HG02970 (cell line): ENCODE results near the gene MGAT4A.
"Not testable (repeated sequence)": the region's sequence is repeated elsewhere in the genome, so short reads cannot be mapped to it uniquely, and the experiment has no call there.

Source experiments
- ATAC-seq: cut with Tn5 transposase; IDR thresholded peaks from one replicate; pipeline ENCODE4 v1.9.1; 2021; ENCODE audit warnings: mild to moderate bottlenecking, moderate library complexity, moderate number of reproducible peaks; ENCODE audit not compliant: unreplicated experiment, low FRiP score

Gene MGAT4A

DNA sequence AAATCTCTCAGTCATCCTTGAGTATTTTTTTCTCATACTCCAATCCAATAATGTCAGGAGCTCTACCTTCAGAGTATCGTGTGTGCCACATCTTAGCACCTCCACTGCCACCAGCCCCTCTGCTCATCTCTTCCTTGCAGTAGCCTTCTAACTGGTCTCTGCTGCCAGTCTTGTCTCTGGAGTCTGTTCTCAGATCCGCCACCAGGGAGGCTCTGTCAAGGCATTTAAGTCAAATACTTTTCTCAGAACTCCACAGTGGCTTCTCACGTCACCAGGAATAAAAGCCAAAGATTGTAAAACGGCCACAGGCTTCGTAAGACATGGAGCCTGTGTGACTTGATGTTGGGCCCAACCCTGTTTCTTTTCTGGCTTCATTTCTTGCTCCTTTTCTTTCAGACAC is 115.5 kb downstream of the MGAT4A start:
- ATAC-seq = no peak

DNA sequence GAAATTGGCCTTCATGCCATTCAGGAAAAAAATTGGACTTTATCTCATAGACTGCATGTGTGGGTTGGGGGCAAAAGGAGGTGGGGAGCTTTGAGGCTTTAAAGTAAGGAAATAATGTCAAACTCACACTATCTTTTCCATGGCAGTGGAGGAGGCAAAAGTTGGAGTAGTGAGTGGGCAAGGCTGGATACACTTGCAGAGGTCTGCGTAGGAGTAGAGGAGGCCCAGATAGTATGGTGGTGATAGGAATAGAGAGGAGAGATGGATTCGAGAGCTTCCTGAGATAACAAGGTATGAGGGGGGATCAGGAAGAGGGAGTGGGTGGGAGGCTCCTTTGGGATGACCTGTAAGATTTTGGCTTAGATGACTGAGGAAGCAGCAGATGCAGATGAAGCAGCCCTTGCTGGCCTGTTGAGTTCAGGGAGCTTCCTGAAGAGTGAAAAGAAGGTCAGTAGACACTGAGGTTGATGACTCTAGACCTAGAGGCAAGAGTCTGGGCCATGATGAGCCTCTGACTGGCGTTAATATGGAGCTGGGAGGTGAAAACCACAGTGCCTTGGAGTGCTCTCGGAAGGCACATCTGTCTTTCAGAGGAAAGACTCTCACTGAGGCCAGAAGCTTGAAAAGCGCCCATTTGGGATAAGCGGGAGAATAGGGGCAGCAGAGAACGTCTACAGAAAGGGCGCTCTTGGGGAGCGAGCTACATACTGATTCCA is 116.8 kb downstream of the MGAT4A start:
- ATAC-seq = no peak

DNA sequence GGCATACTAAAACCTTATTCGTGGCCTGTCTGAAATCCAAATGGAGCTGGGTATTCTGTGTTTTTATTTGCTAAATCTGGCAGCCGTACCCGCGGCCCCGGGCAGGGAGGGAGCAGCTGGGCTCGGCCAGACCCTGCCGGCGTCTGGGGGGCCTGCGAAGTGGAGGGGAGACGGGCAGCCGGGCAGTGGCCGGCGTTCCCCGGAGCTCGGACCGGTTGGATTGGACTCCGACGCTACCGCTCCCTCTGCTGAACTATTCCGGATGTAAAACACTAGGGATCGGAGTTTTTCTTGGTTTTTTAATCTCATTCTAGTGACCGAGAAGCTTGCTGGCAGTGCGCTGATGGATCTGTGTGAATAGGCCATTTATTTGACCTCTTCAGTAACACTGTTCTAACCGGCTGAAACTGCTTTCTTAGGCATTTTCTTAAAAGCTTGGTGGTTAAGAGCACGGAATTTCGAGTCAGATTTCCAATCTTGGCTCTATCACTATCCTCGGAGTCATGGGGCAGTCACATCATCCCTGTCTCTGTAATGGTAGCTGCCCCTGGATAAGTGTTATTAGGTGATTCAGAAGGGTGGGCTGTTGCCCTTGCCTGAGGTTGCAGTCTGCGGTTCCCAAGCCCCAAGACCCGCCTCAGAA is 121.8 kb downstream of the MGAT4A start:
- peak; percentile 19 for ATAC-seq

DNA sequence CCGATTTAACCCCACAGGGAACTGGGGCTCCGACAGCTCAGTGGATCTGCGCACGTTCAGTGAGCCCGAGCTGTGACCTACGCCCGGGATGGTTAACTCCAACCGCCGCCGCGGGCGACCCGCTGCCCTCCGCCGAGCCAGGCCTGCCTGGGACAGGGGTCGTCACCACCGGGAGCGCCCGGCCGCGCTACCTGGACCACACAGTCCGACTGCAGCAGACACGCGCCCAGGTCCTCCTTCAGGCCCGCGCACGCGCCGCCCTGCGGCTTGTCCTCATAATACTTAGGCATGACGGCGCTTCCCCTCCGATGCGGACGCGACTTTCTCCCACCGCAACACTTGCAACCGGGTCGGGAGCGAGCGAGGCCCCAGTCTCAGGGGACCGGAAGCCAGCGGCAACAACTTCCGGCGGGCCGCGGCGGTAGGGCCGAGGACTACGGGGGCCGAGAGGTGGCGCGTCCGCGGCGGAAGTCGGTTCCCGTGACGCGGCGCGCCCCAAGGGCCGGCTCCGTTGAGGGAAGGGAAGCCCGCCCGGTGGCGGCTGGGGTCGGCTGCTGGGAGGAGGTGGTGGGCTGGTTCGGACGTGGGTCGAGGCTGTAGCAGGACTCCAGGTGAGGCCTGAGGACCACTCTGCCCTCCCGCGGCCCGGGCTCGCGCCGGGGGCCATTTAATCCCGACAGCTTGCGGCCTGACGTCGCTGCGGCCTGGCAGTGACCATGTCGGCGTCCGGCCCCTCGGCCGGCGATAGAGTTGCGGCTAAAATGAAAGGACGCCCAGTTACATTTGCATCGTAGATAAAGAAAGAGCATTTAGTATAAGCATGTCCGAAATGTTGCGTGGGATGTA is 122.6 kb downstream of the MGAT4A start, which contains the start of the genes COA5 and UNC50:
TSS of gene COA5 (minus strand) at position 397 of the 846 bp plus-strand sequence. CDS start at position 290, 107 bp downstream.
TSS of gene UNC50 (plus strand) at position 474 of the 846 bp plus-strand sequence. CDS start 1,171 bp downstream, outside the sequence.
- ATAC-seq = peak; percentile 78

DNA sequence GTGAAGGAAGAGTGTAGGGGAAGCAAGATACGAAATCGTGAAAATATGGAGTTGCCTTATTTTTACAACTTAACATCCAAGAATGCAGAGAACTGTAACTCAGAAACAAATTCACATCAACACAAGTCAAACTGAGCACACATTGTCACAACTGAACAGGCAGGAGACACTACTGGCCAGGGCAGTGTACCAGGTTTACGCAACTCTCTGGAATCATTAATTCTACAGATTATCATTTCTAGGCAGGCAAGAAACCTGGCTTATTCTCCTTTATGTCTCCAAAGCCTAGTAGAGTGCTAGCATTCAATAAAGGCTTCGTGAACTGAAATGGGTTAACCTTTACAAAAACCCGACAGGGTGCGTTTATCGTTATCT is 123.2 kb downstream of the MGAT4A start:
- ATAC-seq = no peak

DNA sequence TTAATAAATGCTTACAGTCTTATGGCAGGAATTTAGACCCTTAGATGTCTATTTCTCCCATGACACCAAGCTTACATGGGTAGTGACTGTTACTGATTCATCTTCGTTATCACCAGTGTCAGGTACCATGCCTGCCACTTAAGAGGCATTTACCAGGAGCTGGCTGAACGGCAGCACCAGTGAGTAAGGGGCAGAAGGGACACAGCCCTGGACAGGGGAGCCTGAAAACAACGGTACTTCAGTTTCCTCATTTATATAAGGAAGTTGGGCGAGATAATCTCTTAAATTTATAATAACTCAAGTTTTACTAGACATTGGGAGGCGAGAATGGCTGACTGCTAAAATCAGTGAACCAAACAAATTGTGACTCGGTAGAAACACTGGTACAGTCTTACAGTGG is 123.8 kb downstream of the MGAT4A start:
- ATAC-seq = no peak

DNA sequence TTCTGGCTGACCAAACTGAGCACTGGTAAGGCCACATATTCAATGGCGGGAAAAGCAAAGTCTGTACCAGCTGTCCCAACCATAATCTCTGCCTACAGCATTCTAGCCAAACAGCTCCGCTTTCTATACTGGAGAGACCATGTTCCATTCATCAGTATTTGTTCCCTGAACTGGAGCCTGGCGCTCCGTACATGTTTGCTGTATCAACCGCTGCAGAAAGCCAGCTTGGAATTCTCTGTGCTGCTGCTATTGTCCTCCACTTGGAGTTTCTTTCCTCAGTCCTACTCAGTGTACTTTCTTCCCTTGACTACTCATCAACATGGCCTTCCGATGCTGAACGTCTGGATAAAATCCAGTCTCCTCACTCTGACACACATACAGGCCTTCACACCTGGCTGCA is 124.5 kb downstream of the MGAT4A start:
- no peak for ATAC-seq

DNA sequence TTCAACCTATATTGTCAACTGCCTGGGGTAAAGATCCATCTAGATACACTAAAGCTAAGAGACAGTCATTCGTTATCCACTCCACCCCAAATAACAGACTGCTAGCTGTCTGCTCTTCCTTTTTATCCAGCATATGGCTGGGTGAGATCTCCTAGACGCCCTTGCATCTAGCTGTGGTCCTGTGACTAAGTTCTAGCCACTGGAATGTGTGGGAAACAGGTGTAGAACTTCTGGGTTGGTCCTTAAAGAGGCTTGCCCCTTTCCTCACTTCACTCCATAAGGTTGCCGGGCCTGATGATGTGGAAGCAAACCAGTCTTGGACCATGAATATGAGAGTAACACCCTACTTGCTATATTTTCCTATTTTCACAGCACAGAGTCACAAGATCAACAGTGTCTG is 125.9 kb downstream of the MGAT4A start:
- no peak for ATAC-seq

DNA sequence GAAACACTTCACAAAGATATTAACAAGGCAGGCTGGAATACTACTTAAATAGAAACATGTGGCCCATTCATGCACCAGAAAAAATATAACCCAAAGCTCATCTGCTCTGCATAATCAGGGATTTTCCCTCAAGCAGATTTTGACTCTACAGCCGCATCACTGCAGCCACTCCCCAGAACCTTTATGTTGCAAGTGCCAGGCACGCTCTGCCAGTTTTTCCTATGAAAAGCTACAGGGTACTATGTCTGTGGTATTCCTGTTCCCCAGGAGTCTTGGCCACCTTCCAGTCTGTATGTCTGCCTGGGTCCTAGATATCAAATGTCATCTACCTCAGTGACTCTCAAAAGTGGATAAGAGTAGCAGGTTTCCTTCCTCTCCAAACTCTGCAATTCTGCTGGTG is 126.4 kb downstream of the MGAT4A start:
- ATAC-seq = no peak

DNA sequence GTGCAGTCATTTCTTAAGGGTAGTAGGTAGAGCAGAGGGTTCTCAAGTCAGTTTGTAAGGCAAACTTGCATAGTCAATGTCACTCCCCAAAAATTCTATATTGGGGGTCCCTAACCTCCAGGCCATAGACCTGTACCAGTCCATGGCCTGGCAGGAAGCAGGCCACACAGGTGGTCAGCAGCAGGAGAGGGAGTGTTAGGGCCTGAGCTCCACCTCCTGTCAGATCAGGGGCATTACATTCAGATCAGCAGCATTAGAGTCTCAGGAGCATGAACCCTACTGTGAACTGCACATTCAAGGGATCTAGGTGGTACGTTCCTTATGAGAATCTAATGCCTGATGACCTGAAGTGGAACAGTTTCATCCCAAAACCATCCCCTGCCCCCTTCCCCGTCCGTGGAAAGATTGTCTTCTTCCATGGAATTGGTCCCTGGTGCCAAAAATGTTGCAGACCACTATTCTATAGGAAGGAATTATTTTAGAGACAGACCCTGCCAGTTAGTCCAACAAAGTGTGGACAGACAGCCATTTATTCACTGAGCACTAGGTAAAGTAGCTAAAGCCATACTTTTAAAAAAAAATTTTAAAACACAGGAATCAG is 129.3 kb downstream of the MGAT4A start:
- no peak for ATAC-seq

DNA sequence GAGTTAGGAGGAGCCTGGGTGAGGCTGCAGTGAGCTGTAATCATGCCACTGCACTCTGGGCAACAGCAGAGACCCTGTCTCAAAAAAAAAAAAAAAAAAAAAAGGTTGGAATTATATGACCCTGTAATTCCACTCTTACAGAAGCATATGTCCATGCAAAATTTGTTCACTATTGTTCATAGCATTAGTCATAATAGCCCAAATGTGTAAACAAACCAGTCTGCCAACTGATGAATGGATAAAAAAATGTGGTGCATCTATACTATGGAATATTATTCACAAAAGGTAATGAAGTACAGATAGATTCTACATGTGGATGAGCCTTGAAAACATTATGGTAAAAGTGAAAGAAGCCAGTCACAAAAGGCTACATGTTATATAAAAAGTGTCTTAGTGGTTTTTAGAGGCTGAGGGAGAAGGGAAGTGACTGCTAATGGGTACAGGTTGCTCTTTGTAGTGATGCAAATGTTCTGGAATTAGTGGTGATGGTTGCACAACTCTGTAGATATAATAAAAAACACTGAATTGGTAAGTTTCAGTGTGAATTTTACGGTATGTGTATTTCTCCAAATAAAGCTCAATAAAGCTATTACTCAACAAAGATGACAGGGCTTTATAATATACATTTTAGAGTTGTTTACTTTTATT is 132.0 kb downstream of the MGAT4A start:
- no peak for ATAC-seq

DNA sequence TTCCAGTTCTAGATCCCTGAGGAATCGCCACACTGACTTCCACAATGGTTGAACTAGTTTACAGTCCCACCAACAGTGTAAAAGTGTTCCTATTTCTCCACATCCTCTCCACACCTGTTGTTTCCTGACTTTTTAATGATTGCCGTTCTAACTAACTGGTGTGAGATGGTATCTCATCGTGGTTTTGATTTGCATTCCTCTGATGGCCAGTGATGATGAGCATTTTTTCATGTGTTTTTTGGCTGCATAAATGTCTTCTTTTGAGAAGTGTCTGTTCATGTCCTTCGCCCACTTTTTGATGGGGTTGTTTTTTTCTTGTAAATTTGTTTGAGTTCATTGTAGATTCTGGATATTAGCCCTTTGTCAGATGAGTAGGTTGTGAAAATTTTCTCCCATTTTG is 136.3 kb downstream of the MGAT4A start:
- ATAC-seq = not testable (repeated sequence)

DNA sequence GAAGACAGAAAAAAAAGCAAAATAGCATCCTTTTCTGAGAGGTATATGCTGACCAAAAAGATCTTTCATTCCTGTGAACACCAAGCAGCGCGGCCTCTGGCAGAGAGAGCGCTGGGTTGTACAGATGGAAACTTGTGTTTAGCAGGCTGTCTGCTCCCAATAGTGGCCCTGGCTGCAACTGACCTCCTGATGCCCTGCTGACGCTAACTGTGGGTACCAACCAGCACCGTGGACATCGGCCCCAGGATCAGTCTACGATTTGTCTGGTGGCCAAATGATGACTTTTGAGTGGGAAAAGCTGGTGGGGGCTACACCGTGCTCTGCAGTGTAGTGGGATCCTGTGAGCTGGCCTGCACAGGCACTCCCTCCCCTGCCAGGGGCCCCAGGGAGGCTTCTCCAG is 138.4 kb downstream of the MGAT4A start:
- no peak for ATAC-seq

DNA sequence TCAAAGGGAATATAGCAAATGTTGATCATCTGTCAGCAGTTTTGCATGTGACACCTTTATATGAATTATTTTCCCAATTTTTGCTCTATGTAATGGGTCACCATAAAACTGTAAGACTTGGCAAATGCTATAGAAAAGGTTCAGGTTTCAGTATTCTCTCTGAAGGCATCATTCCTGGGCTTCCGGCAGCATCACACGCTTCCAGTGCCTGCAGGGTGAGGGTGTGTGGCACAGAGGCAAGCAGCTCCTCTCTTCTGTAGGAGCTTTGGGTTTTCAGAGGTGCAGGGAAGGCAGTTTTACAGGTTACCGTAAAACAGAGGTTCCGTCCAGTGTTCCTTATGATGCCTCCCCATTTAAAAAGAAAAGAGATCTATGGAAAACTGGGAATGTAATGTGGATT is 141.4 kb downstream of the MGAT4A start:
- ATAC-seq = no peak

DNA sequence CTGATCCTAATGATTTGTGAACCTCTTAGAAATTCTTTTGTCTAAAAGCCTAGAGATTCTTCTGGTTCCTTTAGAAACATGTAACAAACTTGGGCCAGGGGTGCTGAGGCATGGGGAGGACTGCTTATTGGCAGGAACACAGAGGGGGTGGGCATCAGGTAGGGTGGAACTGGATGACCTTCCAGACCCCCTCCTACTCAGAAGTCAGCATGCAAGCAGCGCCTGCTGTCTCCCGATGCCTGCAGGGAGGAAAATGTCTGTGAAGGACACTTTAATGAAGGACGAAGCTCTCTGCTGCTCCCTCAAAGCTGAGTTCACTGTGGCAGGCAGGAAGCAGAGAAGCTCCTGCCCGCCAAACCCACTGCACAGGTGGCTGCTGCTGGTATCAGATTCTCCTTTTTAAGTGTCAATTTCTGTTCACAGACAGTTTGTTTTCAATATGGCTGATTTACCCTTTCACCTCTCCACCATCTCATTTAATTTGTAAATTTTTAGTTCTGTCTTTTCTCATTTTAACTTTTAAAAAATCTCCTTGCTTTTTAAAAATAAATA is 142.0 kb downstream of the MGAT4A start:
- ATAC-seq = no peak

DNA sequence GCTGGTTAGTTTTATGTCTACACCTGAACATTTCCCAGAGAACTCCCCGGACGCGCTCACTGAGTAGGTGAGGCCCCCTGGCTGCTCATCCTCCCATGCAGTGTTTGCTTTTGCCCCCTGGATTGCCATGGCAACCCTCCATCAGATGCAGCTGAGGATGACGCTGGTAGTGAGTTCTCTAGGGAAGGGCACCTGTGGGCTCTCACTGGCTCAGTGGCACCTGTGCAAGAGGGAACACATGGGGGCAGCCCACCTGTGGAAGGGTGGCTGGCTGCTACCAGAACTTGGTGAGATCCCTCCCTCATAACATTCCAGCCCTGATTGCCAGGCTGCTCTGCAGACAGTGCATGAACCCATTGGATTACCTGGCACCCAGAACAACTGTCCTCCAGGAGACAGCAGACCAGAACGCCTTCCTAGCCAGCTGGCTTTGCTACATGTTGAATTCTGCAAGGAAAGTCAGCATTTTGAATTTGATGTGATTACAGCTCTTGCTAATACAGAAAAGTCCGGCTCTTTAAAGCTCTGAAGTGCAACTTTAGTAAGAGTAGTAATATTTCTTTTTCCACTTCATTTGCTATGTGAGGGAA is 144.3 kb downstream of the MGAT4A start:
- no peak for ATAC-seq

DNA sequence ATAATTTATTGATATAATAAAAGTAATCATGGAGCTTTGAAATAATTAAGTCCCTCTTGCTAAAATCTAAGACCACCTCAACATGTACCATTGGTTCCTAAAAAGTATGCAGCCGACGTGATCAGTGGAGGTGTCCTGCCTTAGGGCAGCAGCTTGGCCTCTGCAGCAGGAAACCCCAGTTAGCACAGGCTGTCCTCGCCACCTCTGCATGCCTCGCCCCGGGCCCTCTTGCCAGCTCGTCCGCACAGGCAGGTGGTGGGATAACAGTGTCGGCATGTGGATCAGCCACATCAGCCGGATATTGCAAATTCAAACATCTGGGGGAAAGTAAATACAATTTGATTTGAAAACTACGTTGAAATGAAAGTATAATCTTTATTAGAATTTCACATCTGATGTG is 145.5 kb downstream of the MGAT4A start:
- ATAC-seq = no peak

DNA sequence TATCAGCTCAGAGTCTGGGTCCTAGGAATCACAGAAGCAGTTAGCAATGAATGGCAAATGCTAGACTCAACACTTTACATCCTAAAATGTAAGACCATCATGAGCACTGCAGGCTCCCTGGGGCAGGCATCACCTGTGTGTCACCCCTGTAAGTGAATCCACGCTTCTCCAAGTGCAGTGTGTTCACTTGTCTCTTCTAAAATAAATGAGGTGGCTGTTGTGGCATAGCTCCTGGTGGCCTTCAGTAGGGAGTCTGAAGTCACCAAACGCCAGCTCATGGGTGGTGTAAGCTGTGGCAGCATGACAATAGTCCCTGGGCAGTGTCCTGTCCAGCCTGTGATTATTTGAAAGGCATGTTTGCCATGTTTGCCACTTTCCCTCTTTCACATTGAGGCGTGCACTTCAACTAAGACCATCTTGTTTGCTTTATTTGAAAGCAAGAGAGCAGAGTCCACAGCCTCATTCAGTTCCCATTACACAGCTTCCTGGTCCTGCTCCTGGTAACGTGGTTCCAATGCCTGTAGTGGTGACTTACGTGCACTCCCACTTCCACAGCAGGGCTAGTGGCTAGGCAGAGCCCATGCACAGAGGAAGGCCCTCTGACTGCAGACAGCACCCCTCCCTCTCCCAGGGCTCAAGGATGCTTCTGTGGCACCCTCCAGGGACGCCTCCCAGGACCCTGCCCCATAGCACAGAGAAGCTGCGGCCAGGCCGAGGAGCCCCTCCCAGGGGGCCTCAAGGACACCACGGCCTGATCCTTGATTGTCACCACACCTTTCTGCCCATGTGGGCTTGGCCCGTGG is 146.9 kb downstream of the MGAT4A start:
- ATAC-seq = no peak

DNA sequence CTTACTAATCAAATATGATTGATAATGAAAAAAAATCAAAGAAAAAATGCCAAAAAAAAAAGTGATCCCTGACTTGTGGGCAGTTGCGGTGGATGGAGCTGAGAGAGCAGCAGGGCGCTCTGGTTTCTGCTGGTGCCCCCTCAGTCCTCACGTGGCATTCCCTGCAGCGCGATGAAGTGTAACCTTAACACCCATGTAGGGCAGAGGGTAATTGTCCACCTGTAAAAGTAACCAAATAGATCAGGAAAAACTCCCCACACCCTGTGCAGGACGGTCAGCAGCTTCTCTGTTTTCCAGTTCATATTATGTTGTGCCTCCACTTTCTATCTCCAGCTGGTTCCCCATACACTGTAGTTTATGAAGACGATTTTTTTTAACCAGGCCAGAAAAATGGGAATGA is 147.7 kb downstream of the MGAT4A start:
- no peak for ATAC-seq
